Loucy (cell line): Measurements from ENCODE around the gene EIF3C.
"Not testable (repeated sequence)": the region's sequence is repeated elsewhere in the genome, so short reads cannot be mapped to it uniquely, and the experiment has no call there.

ENCODE experiments used
- CTCF ChIP-seq: fragments of 200-600 bp; sonication (generic); conservative IDR thresholded peaks from 2 replicates; pipeline ENCODE4 v1.5.1; 2014; ENCODE audit warnings: mild to moderate bottlenecking, antibody characterized with exemption, low read length
- EZH2phosphoT487 ChIP-seq: fragments of 200-600 bp; IDR thresholded peaks from 2 replicates; pipeline ENCODE4 v1.6.1; 2018; ENCODE audit warnings: antibody characterized with exemption, mild to moderate bottlenecking, moderate library complexity, borderline replicate concordance

GRCh38 chr16:28722852-28723650 is 11.8 kb downstream of the EIF3C start:
- not testable (repeated sequence) for TF ChIP-seq CTCF, EZH2phosphoT487
